Heart left ventricle (tissue), 16 donors: Measurements from ENCODE around the gene CKS1B. TPM values are rescaled to one million over a fixed set of nuclear protein-coding genes. Genes with fewer than 3 reads are reported as not detected.

Experiments
- ATAC-seq, 4 donors: fragments of 200-7000 bp; cut with Tn5 transposase; one replicate each; pipeline ENCODE4 v1.9.1; 2020 to 2022; ENCODE audit warnings: moderate library complexity in 4 of 4, mild to moderate bottlenecking in 3 of 4, moderate number of reproducible peaks in 1 of 4
- DNase-seq, 5 donors: peaks; one replicate each; pipeline ENCODE4 v3.0.0-alpha.2; 2020
- H3K27ac ChIP-seq, 12 donors: fragments of 200-600 bp; sonication (generic) in 4 of 12; one replicate each; pipeline versions ENCODE4 v1.5.0 to v1.8.0; 2016 to 2022; ENCODE audit warnings: mild to moderate bottlenecking in 2 of 12
- H3K27me3 ChIP-seq, 9 donors: fragments of 200-600 bp; sonication (generic) in 2 of 9; one replicate each; pipeline versions ENCODE4 v1.5.1 to v1.8.0; 2016 to 2022; ENCODE audit warnings: mild to moderate bottlenecking in 3 of 9
- H3K36me3 ChIP-seq, 9 donors: fragments of 200-600 bp; sonication (generic) in 2 of 9; one replicate each; pipeline versions ENCODE4 v1.5.0 to v1.8.0; 2018 to 2022; ENCODE audit warnings: mild to moderate bottlenecking in 2 of 9
- H3K4me1 ChIP-seq, 12 donors: fragments of 200-600 bp; sonication (generic) in 4 of 12; one replicate each; pipeline versions ENCODE4 v1.5.0 to v1.8.0; 2016 to 2022; ENCODE audit warnings: mild to moderate bottlenecking in 3 of 12
- H3K4me3 ChIP-seq, 12 donors: fragments of 200-600 bp; sonication (generic) in 4 of 12; one replicate each; pipeline versions ENCODE4 v1.5.0 to v1.8.0; 2017 to 2022; ENCODE audit warnings: mild to moderate bottlenecking in 9 of 12, moderate library complexity in 4 of 12
- H3K9me3 ChIP-seq, 12 donors: fragments of 200-600 bp; sonication (generic) in 4 of 12; one replicate each; pipeline versions ENCODE4 v1.5.0 to v1.8.0; 2016 to 2022; ENCODE audit warnings: mild to moderate bottlenecking in 1 of 12
- POLR2A ChIP-seq, 2 donors: fragments of 450-650 bp; IDR thresholded peaks; one replicate each; pipeline ENCODE4 v1.6.1; 2017; ENCODE audit warnings: antibody characterized with exemption in 2 of 2, mild to moderate bottlenecking in 2 of 2, moderate library complexity in 2 of 2
- WGBS, 4 donors: extraction: QIAGEN DNeasy Blood & Tissue Kit in 2 of 4; methylation state at CpG; one replicate each; pipeline versions ENCODE4 v1.1.5 to v1.1.7; 2013 to 2018; 5-methylcytosine and 5-hydroxymethylcytosine counted together
- intact Hi-C, 10 donors: fragments of 100-400 bp; cut with DNase I; formaldehyde crosslinking; loops; one replicate each; pipeline versions ENCODE4 v1.11.1 to v1.14.2; 2022
- polyA plus RNA-seq, 2 donors: library from polyadenylated mRNA; stranded (reverse); fragments of 200-250 nt; gene quantifications; one replicate each; pipeline ENCODE4 v1.2.3, GENCODE V29; 2013
- total RNA-seq, 9 donors: library from RNA; depleted of rRNA in 2 of 9; stranded (reverse); fragments of >200 nt in 2 of 9; fragmentation: NEBNext Ultra II Directional in 3 of 9; extraction: Animal tissue kit (Norgen Biotek cat#: 25700) in 3 of 9; gene quantifications; one replicate each; pipeline versions ENCODE4 v1.1.0 to v1.2.4, GENCODE V29; 2016 to 2023
- TF ChIP-seq, protein P1 (sequence below), 12 donors: fragments of 200-600 bp; sonication (generic) in 4 of 12; IDR thresholded peaks; one replicate each; pipeline versions ENCODE4 v1.5.0 to v1.8.0; 2018 to 2022; ENCODE audit warnings: antibody characterized with exemption in 12 of 12, mild to moderate bottlenecking in 5 of 12
- donor health status: ischemic (EF 13 %, LVEDD 7.1; RV severe dilation, severe dysfunction).
- donor health status: healthy with polysubstance abuse.
- donor health status: DM: no; HTN: yes; CAD: no.
- donor health status: DM: no; HTN: no; CAD: no.
- donor health status: ischemic (EF 25% LVEDD 6.9; RV normal size, moderate dysfunction).
- donor health status: ischemic (EF 25% LVEDD 5.7; RV mildly dilated, moderate dysfunction).
- donor health status: healthy.
- donor health status: DM: yes; HTN: yes; CAD: no.
- donor health status: ischemic (EF 35%, LVEDD 5.7; RV mildly dilated, moderate dysfunction).
- donor health status: nonischemic (EF 11% LVEDD 7.7; RV severe dilation, severe dysfunction).
- donor health status: DM: yes; HTN: yes; CAD: no.
- donor health status: PGD.
- donor health status: ischemic (EF 29% LVEDD 5.4; RV normal size, mild dysfunction).
- donor health status: nonischemic (EF 23%, LVEDD 6.1; RV moderate dilation, normal function).

Gene CKS1B
- total and polyA plus RNA-seq, 11 donors: 6.8 to 48.9 (median 16.7) TPM

- Histone ChIP-seq H3K36me3 (no peaks in the 10 kb centered on the region), H3K9me3 (no peaks in the 10 kb centered on the region), H3K4me1 (peaks cover 0 to 56% (median 20%) of the 10 kb centered on the region in 12 donors), H3K27me3 (no peaks in the 10 kb centered on the region), H3K4me3 (no peak overlapping the region), H3K27ac (peak overlapping the region in 10 of 12 donors; percentile 90 to 100 (median 96))
- DNase-seq: peak in 2 of 5 donors; percentile 10 to 16
- no peak for ATAC-seq
- WGBS, 4 donors: 94 to 96% (median 96%) methylated on average over 7 of the region's 7 CpGs
- no peak for TF ChIP-seq POLR2A (IDR thresholded peaks at IDR 0.05)
- TF ChIP-seq, protein P1, sequence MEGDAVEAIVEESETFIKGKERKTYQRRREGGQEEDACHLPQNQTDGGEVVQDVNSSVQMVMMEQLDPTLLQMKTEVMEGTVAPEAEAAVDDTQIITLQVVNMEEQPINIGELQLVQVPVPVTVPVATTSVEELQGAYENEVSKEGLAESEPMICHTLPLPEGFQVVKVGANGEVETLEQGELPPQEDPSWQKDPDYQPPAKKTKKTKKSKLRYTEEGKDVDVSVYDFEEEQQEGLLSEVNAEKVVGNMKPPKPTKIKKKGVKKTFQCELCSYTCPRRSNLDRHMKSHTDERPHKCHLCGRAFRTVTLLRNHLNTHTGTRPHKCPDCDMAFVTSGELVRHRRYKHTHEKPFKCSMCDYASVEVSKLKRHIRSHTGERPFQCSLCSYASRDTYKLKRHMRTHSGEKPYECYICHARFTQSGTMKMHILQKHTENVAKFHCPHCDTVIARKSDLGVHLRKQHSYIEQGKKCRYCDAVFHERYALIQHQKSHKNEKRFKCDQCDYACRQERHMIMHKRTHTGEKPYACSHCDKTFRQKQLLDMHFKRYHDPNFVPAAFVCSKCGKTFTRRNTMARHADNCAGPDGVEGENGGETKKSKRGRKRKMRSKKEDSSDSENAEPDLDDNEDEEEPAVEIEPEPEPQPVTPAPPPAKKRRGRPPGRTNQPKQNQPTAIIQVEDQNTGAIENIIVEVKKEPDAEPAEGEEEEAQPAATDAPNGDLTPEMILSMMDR (IDR thresholded peaks at IDR 0.05): no peak
- intact Hi-C loops: loop anchor here in 2 of 10 donors (5.0 to 10.0 kb wide), 4 partner anchors 33 to 382 kb away; partner anchors contain the start of genes CHRNB2 (in 1 of the 2), CKS1B (in 1 of the 2), SHC1 (in 1 of the 2) and UBE2Q1 (in 1 of the 2)
These were observed 35.7 kb upstream of the CKS1B start for GRCh38 chr1:154938604-154939399.

DNA sequence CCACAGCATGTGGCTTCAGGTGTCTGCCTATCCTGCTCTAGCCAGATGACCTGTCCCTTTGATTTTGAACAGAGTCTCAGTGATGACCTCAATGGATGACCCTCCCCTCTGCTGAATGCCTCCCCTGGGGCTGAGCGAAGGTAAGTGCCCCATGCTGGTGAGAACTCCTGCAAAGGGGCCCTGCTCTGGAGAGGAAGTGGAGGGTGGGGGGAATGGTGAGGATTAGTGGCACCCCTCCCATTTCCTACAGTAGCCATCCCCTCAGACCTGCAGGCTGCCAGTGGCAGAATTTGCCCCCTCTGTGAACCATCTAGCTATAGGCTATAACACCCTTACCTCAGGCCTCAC, 34.3 kb upstream of the CKS1B start:
- DNase-seq (peak in 2 of 5 donors; percentile 4 to 5), ATAC-seq (no peak)
- Histone ChIP-seq H3K4me1 (peaks cover 0 to 66% (median 26%) of the 10 kb centered on the region in 12 donors), H3K9me3 (no peaks in the 10 kb centered on the region), H3K27ac (peak overlapping the region in 2 of 12 donors; percentile 6 to 10), H3K36me3 (peaks cover 0 to 7% (median under 1%) of the 10 kb centered on the region in 9 donors), H3K4me3 (no peak overlapping the region), H3K27me3 (no peaks in the 10 kb centered on the region)
- TF ChIP-seq POLR2A (IDR thresholded peaks at IDR 0.05): no peak
- TF ChIP-seq, protein P1 (IDR thresholded peaks at IDR 0.05): no peak
- 80 to 94% (median 85%) methylated on average over 1 of the region's 1 CpG for WGBS, 4 donors
- intact Hi-C loops: loop anchor here in 1 of 10 donors (2.0 kb wide), 1 partner anchor 29 kb away; no protein-coding TSS in a partner anchor

- H3K4me1 ChIP-seq: peaks cover 0 to 63% (median 21%) of the 10 kb centered on the region in 12 donors
- TF ChIP-seq, protein P1 (IDR thresholded peaks at IDR 0.05): no peak
- no peak for TF ChIP-seq POLR2A (IDR thresholded peaks at IDR 0.05)
- DNase-seq: peak in 2 of 5 donors; percentile 8 to 30
- peak overlapping the region in 2 of 12 donors; percentile 6 to 77 for H3K27ac ChIP-seq
- ATAC-seq: no peak
- H3K36me3 ChIP-seq: peaks cover 0 to 11% (median 6%) of the 10 kb centered on the region in 9 donors
- H3K27me3 ChIP-seq: no peaks in the 10 kb centered on the region
- intact Hi-C loops: loop anchor here in 1 of 10 donors (2.0 kb wide), 1 partner anchor 30 kb away; no protein-coding TSS in a partner anchor
- H3K4me3 ChIP-seq: no peak overlapping the region
- 74 to 86% (median 81%) methylated on average over 8 of the region's 8 CpGs for WGBS, 4 donors
- H3K9me3 ChIP-seq: no peaks in the 10 kb centered on the region
These were observed 33.8 kb upstream of the CKS1B start for GRCh38 chr1:154940651-154941194.
